Skin epidermis (tissue), 12 donors: ENCODE measurements around the gene CSRP1.
"Not testable (repeated sequence)": the region's sequence is repeated elsewhere in the genome, so short reads cannot be mapped to it uniquely, and the experiment has no call there.

Experiments
- H3K27ac ChIP-seq, 21 experiments: fragments of 200-600 bp; sonication (generic) in 11 of 21; one replicate each; pipeline ENCODE4 v1.5.0; 2020; ENCODE audit warnings: mild to moderate bottlenecking in 3 of 21, inconsistent platforms in 2 of 21, moderate library complexity in 2 of 21
- H3K4me3 ChIP-seq, 7 experiments: fragments of 200-600 bp; sonication (generic) in 2 of 7; one replicate each; pipeline ENCODE4 v1.5.0; 2020; ENCODE audit warnings: inconsistent platforms in 2 of 7, mild to moderate bottlenecking in 2 of 7, moderate library complexity in 1 of 7

Gene CSRP1

DNA sequence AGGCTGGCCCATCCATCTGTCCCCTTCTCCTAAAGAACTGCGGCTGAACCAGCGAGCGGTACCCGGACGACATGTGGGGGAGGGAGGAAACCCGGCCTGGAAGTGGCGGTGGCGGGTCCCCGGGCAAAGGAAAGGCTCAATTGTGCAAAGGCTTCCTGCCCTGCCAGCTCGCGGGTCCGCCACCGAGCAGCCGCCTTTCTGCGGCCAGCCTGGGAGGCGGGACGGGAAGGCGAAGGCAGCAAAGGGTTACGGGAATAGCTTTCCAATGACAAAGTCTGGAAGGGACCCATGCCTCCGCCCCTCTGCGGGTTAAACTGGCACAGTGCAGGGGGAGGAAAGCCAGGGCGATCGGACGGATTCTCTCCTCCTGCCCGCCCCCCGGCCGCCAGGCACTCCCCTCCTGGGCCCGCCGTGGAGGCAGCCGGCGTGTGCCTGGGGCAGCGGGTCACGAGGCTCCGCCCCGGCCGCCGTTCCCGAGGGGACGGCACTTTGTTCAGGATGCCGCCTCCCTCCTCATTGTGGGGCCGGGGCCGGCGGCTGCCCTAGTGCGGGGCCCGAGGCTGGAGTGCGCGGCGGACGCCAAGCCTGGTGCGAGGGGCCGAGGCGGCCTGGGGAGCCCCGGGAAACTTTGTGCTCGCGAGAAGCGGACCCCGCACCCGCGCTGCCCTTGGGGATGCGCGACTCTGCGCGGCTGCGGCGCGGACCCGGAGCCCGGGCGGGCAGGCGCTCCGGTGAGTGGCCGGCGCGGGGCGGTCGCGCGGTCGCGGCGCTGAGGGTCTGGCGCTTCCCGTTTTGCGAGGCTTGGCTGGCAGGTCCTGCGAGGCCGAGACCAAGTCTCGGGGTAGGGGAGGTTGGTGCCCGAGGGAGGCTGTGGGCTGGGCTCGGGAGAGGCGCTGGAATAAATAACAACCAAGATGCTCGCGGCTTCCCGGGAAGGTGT, 32.0 kb upstream of the CSRP1 start, which contains the start of gene NAV1:
Gene NAV1 (plus strand): TSS at position 516 of the 940 bp plus-strand sequence. CDS start 83,758 bp downstream, outside the sequence.
- Histone ChIP-seq H3K27ac (peak within 1 kb of the TSS; percentile 34 to 91 (median 76)), H3K4me3 (peak within 1 kb of the TSS; percentile 35 to 73 (median 57))

- peak overlapping the region in 20 of 21 experiments; percentile 13 to 91 (median 77) for H3K27ac ChIP-seq
- peak overlapping the region; percentile 35 to 73 (median 57) for H3K4me3 ChIP-seq
Measured at GRCh38 chr1:201537891-201538611, 31.1 kb upstream of the CSRP1 start.

DNA sequence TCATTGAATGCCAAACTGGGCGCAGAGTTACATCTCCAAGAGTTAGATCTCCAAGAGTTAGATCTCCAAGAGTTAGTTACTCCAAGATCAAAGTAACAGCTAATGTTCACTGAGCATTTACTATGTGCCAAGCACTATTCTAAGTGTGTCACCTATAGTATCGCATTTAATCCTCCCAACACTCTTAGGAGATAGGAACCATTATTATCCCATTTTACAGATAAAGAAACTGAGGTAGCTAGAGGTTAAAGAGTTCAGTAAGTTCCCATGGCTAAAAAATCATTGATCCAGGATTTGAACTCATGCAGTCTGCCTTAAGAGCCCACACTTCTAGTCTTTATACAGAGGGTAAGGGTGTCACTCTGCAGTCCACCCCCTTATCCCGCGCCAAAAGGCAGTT, 30.5 kb upstream of the CSRP1 start:
- Histone ChIP-seq H3K4me3 (no peak overlapping the region), H3K27ac (peak overlapping the region in 8 of 21 experiments; percentile 32 to 88 (median 76))

- no peak overlapping the region for H3K4me3 ChIP-seq
- peak overlapping the region in 10 of 21 experiments; percentile 8 to 86 (median 62) for H3K27ac ChIP-seq
Measured at GRCh38 chr1:201537028-201537427, 30.1 kb upstream of the CSRP1 start.

DNA sequence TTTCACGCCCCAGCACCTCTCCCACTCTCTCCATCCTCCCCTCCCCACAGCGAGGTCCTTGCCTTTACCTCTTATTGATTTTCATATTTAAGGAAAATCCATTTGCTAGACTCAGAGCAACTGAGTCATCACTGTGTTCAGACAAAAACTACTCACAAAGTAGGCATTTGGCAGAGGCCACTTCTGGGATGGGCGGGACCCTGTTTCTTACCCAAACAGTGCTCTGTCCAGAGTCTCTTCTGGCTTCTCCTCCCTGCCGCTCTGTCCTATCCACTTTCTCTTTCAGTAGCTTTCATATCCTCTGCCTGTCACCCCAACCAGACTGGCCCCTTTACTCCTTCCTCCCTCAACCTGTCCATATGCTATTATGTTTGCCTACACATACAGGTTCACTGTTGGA, 29.6 kb upstream of the CSRP1 start:
- H3K27ac ChIP-seq, result peak overlapping the region in 15 of 21 experiments; percentile 30 to 86 (median 67)

GRCh38 chr1:201535919-201536245, 29.0 kb upstream of the CSRP1 start:
- Histone ChIP-seq H3K27ac (peak overlapping the region in 18 of 21 experiments; percentile 6 to 86 (median 58)), H3K4me3 (no peak overlapping the region)

More for the DNA sequence above, 29.6 kb upstream of the CSRP1 start:
- H3K4me3 ChIP-seq, result no peak overlapping the region

DNA sequence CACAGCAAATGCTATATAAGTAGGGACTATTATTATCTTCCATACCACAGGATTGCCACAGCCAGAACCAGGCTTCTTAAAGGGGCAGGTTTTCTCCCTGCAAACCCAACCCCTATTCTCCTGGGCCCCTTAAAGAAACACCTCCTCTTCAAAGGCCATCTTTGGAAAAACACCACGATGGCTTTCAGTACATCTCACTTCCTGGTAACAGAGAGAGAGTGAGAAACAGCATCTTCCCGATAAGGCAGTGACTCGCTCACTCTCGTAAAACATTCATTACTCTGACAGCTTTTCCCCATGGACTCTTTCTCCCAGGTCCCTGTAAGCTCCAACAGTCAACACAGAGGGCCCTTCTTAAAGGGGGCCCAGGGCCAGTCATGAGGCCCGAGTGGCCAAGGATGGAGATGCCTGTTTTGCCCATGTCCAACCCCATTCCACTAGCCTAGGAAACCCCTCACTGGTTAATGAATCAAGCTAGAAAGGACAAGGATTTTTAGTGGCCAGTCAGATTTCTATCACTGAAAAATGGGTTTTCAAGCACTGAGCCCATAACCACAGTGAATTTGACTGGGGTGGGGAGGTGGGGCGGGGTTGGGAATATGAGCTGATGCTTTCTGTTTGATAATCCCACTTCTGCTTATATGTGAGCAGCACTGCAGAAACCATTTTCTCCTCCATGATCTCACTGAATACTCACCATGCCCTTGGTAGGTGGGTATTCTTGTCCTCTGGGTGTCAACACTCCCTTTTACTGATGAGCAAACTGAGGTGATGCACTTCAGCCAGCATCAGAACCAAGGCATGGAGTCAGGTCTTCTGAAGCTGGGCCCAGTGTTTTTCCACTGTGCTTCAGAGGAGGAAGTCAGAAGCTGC, 28.4 kb upstream of the CSRP1 start:
- peak overlapping the region in 17 of 21 experiments; percentile 6 to 86 (median 62) for H3K27ac ChIP-seq
- no peak overlapping the region for H3K4me3 ChIP-seq

GRCh38 chr1:201533836-201534235, 26.9 kb upstream of the CSRP1 start:
- H3K27ac ChIP-seq, result no peak overlapping the region
- no peak overlapping the region for H3K4me3 ChIP-seq

DNA sequence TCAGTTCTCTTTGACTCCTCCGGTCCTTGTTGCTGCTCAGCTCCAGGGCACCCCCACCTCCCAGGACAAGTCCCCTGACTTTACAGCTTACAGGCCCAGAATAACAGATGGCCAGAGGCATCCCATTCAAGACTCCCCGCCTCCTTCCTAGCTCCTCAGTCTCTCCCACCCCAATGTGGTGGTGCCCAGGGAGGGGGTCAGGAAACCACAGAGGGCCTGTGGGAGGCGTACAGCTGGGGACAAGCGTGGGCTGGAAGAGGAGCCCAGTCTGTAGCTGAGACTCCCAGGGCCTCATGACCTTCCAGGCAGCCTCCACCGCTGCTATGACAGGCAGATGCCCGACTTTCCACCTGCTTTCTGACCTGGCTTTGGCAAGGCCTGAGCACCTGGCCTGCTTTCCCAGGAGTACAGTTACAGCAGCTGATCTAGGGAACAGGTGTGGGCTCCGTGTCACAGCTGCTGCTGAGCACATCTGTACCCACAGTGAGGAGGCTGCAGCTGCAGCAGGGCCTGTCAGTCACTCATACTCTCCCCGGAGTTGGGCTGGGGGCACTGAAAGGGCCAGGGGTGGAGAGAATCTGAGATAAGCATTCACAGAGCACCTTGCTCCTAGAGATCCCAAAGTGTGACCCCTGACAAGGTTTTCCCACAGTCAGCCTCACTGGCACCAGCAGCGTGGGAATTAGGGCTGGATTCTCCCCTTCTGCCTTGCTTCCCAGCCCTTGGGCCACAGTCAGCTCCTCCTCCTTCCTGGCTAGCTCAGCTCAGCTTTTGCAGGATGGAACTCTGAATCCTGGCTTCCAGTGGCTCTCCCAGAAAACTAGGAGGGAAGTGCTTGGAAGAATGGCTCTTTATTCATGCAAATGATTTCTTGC, 24.9 kb upstream of the CSRP1 start:
- peak overlapping the region in 20 of 21 experiments; percentile 6 to 87 (median 68) for H3K27ac ChIP-seq

DNA sequence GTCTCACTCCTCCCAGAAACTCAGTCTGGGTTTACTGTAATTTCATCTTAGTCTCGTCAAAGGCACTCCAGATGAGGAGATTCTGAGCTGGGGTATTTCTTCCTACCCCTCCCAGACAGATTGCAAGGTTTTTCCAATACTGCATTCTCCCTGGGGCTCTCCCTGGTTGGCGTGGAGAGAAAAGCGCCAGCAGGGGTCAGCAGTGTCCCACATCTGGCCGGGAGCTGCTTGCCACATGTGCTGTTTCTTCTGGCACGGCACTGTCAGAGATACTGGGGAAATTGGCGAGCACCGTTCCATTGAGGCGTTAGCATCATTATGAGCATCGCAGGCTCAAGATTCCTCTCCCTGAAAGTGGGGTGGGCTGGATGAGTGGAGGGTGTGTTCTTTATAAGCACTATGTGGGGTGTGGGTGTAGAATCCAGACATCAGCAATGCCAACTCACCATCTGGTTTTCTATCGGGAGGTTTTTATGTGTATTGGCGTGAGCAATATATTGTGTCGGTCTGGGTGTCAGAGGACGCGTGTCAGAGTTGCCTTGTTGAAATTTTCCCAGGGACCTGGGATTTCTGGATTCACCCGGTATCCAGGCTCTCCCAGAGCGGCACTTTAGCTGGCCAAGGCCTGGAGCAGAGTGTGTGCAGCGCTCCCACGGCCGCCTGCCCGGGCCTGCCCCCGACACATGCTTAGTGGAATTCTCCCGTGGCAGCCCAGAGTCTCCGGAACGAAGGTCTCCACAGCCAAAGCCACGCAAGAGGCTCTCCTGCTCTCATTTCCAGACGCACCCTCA, 24.0 kb upstream of the CSRP1 start:
- Histone ChIP-seq H3K27ac (peak overlapping the region in 20 of 21 experiments; percentile 6 to 87 (median 68)), H3K4me3 (no peak overlapping the region)

More for the DNA sequence above, 24.9 kb upstream of the CSRP1 start:
- H3K4me3 ChIP-seq, result no peak overlapping the region

DNA sequence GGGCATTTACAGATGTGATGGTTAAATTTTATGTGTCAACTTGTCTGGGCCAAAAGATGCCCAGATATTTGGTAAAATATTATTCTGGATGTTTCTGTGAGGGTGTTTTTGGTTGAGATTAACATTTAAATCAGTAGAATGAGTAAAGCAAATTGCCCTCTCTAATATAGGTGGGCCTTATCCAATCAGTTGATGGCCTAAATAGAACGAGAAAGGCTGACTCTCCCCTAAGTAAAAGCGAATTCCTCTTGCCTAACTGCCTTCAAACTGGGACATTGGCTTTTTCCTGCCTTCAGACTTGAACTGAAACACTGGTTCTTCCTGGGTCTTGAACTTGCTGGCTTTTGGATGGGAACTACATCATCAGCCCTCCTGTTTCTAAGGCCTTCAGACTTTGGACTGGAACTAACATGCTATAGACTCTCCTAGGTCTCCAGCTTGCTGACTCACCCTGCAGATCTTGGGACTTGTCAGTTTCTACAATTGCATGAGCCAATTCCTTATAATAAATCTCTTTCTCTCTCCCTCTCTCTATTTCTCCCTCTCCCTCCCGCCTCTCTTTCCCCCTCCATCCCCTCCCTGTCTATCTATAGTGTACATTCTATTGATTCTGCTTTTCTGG, 21.8 kb upstream of the CSRP1 start:
- no peak overlapping the region for H3K27ac ChIP-seq
- H3K4me3 ChIP-seq, result no peak overlapping the region

DNA sequence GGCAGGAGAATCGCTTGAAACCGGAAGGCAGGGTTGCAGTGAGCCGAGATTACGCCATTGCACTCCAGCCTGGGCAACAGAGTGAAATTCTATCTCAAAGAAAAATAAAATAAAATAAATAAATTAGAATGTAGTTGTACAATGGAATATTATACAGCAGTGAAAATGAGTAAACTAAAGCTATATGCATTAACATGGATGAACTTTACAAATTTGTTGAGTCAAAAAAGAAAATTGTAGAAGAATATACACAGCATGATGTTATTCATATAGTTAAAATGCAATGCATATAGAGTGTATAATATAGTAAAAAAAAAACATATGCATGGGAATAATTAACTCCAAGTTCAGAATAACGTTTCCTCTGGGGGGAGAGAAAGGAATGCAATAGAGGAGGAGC, 21.0 kb upstream of the CSRP1 start:
- Histone ChIP-seq H3K27ac (no peak overlapping the region), H3K4me3 (no peak overlapping the region)

DNA sequence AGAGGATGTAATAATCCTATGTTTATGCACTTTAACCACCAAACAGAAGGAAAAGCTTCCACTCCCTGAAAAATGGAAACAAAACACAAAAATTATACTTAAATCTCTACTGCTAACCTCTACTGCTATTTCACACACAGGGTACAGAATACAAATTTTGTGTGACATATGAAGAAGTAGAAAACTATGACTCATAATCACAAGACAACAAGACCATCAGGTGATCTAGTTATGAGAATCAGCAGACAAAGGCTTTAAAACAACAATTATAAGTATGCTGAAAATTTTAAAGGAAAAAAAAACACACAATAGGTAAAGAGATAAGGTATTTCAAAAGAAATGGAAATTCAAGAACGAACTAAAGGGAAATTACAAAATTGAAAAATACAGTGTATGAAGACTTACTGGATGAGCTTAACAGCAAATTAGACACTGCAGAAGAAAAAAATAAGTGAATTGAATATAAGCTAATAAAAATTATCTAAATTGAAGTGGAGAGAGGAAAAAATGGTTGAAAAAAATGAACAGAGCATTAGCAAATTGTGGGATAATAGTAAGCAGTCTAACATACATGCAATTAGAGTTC, 18.4 kb upstream of the CSRP1 start:
- no peak overlapping the region for H3K4me3 ChIP-seq
- no peak overlapping the region for H3K27ac ChIP-seq

- H3K27ac ChIP-seq, H3K4me3 ChIP-seq: not testable (repeated sequence)
Measured at GRCh38 chr1:201520046-201520575, 13.2 kb upstream of the CSRP1 start.

- H3K4me3 ChIP-seq, result no peak overlapping the region
- H3K27ac ChIP-seq, result peak overlapping the region in 9 of 21 experiments; percentile 25 to 56 (median 40)
Measured at GRCh38 chr1:201518071-201518470, 11.1 kb upstream of the CSRP1 start.

- Histone ChIP-seq H3K4me3 (no peak overlapping the region), H3K27ac (peak overlapping the region in 8 of 21 experiments; percentile 31 to 56 (median 41))
Measured at GRCh38 chr1:201517631-201518030, 10.7 kb upstream of the CSRP1 start.
